HG03469 (cell line): ENCODE data around the gene MTCH1.
A peak's percentile ranks its signal among the peaks of the same experiment; 100 is the strongest.

Experiments used
- ATAC-seq: cut with Tn5 transposase; IDR thresholded peaks from one replicate; pipeline ENCODE4 v1.9.1; 2021; ENCODE audit warnings: mild to moderate bottlenecking, moderate library complexity, moderate number of reproducible peaks; ENCODE audit not compliant: unreplicated experiment

Gene MTCH1

GRCh38 chr6:37017606-37018197 lies 31.7 kb upstream of the MTCH1 start:
- ATAC-seq: peak; percentile 22

GRCh38 chr6:37016995-37017394 lies 31.0 kb upstream of the MTCH1 start:
- no peak for ATAC-seq

GRCh38 chr6:37015532-37015931 lies 29.5 kb upstream of the MTCH1 start:
- no peak for ATAC-seq

- ATAC-seq: no peak
These were observed 28.7 kb upstream of the MTCH1 start for GRCh38 chr6:37014667-37015066.

- ATAC-seq: no peak
These were observed 27.8 kb upstream of the MTCH1 start for GRCh38 chr6:37013516-37014491.

GRCh38 chr6:37011656-37012378 lies 25.8 kb upstream of the MTCH1 start:
- no peak for ATAC-seq

GRCh38 chr6:37010402-37010892 lies 24.5 kb upstream of the MTCH1 start:
- ATAC-seq: no peak

- no peak for ATAC-seq
These were observed 22.8 kb upstream of the MTCH1 start for GRCh38 chr6:37008484-37009465.

- ATAC-seq: no peak
These were observed 21.5 kb upstream of the MTCH1 start for GRCh38 chr6:37007340-37008043.

GRCh38 chr6:37006793-37007339 lies 20.9 kb upstream of the MTCH1 start:
- no peak for ATAC-seq

- ATAC-seq: no peak
These were observed 20.0 kb upstream of the MTCH1 start for GRCh38 chr6:37005827-37006567.

- peak; percentile 42 for ATAC-seq
These were observed 19.2 kb upstream of the MTCH1 start, which contains the start of gene FGD2 for GRCh38 chr6:37005061-37005810. Gene FGD2, plus strand, starts transcription at chr6:37005655. Its CDS starts 163 bp downstream, at chr6:37005818.

GRCh38 chr6:37004044-37004980 lies 18.3 kb upstream of the MTCH1 start:
- ATAC-seq: no peak

GRCh38 chr6:36999751-37000125 lies 13.7 kb upstream of the MTCH1 start:
- ATAC-seq: no peak

- ATAC-seq: no peak
These were observed 13.2 kb upstream of the MTCH1 start for GRCh38 chr6:36999061-36999750.

GRCh38 chr6:36998723-36999038 lies 12.7 kb upstream of the MTCH1 start:
- no peak for ATAC-seq
